T-helper 1 cell treated with Interleukin-12 subunit alpha and Interleukin-12 subunit beta and Interleukin-4 antibody, amounts not matched to agents 30 ng/mL and 1 ng/mL, for 36 hours (primary cell): ENCODE measurements around the gene CHN2. TPM values are rescaled to one million over a fixed set of nuclear protein-coding genes. Genes with fewer than 3 reads are reported as not detected.

Source experiments
- intact Hi-C: fragments of 100-400 bp; cut with micrococcal nuclease; formaldehyde crosslinking; loops from one replicate; pipeline ENCODE4 v1.15.1; 2024
- total RNA-seq: library from RNA; stranded (reverse); gene quantifications from 2 replicates; pipeline ENCODE4 v1.2.3, GENCODE V29; 2022

Gene CHN2
- total RNA-seq, 1 donor from 2014 or later, result 0.74 TPM

DNA sequence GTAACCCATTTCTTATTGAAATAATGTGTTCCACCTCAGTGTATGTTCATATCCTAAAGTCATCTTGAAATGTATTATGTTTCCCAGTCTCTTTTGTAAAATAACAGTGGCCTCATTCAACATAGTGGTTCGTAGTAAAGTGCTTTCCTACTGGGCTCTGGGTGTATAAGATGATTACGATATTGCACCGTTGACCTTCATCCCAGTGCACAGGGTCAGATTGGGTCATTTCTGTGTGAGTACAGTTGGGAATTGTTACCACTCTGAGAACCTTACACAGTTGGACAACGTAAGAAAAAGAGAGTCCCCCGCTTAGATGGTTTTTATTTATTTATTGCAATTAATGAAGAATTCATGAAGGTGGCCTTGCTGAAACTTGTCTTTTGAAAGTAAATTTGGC is 135.6 kb downstream of the CHN2 start:
- intact Hi-C loops, result no loop called here

DNA sequence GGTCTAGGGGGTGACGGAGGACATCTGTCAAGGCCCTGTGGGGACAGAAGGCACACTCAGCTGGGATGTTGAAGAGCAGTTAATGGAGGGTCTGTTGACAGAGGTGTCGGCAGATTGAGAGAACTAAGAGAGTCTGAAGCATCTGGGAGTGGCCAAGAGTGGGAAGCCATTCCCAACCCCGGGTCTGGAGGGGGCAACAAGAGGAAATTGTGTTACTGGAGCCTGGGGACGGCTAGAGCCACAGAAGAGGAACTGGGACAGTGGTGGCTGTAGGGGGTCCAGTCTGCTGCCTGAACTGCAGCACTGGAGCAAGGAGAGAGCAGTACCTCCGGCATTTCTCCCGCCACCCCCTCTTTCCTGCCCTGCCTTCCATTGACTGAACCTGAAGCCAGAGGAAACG is 136.6 kb downstream of the CHN2 start:
- intact Hi-C loops, result no loop called here

GRCh38 chr7:29332042-29332811 is 137.7 kb downstream of the CHN2 start:
- intact Hi-C loops, result no loop called here

GRCh38 chr7:29332875-29333855 is 138.6 kb downstream of the CHN2 start:
- intact Hi-C loops, result no loop called here

DNA sequence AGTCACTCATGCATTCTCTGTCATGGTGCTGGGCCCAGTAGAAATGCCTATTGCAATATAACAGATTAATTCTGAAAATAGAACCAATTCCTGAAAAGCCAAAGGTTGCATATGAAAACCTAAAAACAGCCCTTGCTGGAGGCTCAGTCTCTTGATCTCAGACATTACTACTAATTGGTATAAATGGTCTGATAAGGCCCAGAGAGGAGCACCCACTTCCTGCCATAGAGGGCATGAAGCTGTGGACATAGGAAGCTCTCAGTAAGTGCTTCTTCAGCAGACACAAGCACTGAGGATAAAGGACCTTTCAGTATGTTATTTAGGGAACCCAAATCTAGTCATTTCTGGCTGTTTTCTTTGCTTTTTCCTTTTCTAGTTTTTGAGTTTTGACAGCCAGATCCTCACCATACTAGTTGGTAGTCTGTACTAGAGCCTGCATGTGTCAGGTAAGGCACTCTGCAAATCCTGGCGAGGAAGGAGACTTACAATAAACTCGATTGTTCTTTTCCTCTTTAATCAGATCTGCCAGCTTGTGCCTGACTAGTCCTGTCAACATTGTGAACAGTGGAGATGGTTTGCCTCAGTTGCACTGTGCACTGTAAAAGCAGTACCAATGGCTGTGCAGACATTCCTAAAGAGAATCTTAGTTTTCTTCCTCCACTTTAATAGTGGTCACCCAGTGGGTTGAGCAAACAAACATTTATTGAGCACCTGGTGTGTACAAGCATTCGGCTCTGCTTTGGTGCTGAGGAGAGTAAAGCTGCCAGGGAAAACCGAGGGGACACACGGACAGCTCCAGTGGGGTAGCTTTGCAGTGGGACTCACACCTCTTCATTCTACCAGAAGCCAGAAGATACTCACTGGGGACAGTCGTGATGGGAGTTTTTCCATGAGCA is 140.9 kb downstream of the CHN2 start:
- intact Hi-C loops, result loop anchor here (5.0 kb wide), 1 partner anchor 143 kb away; the partner anchor contains the start of gene CHN2

GRCh38 chr7:29337546-29338116 is 143.1 kb downstream of the CHN2 start:
- intact Hi-C loops, result loop anchor here (1.0 to 5.0 kb wide), 2 partner anchors 52 to 145 kb away; partner anchors contain the start of gene CHN2

DNA sequence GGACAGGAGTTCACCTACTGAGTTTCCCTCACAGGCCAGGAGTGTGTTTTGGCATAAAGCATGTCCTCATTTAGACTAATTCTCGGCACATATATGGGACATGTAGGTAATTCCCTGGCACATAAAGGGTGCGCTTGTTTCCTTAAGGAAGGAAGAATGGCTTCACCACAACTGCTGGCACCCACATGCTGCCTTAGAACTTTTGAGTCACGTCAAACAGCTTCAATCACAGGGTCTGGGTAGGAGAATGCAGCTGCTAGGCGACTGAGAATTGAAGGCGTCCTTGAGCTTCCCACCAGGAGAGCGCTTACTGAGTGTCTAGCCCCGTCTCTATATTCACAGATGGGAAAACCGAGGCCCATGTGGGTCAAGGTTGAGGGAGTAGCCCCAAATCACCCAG is 146.1 kb downstream of the CHN2 start:
- intact Hi-C loops, result no loop called here

DNA sequence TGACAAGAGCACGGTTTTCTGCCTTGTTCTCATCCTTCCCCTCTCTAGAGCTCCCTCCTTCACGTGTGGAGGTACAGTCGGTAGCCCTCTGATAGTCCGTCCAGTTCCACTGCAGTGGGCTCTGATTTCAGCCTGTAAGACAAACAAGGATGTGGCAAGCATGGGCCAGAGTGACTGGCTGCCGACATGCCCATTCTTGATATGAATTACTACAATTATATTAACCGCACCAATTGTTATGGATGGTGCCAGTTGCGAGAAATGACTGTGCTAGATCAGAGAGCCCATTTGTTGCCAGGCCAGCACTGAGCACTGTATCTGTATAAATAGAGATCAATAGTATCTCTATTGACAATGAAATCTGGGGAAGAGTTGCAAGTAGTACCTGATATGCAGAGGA is 146.6 kb downstream of the CHN2 start:
- intact Hi-C loops, result no loop called here

DNA sequence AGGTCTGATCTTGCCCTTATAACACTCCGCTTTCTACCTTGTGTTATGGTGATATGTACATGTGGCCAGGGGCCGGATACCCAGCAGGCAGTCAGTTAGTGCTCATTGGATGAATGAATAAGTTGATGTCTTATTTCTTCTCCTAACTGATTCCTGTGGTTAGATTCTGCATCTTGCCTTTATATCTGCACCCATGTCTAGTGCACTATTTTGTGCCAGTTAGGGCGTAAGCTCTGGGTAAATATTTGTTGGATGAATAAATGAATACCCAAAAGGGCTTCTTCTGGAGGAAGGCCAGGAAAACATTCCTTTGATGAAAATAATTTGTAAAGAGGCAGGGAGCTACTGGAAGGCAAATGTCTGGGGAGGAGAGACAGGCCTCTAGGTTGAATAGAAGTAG is 148.2 kb downstream of the CHN2 start:
- intact Hi-C loops, result no loop called here

DNA sequence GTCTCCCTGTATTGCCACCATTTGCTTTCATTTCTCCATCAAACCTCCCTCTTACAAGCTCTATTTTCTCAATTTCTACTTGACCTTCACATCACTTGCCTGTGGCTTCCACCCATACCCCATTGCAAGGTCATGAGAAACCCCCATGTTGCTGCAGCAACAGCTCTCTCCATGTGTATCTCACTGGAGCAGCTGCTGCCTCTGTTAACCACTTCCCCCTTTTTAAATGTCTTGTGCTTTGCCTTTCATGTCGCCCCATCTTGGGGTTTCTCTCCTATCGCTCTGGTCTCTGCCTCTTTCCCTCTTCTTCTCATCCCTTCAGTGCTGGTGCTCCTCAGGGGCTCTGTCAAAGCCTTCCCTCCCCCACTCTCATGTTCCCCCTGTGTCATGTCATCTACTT is 148.8 kb downstream of the CHN2 start:
- intact Hi-C loops, result no loop called here

DNA sequence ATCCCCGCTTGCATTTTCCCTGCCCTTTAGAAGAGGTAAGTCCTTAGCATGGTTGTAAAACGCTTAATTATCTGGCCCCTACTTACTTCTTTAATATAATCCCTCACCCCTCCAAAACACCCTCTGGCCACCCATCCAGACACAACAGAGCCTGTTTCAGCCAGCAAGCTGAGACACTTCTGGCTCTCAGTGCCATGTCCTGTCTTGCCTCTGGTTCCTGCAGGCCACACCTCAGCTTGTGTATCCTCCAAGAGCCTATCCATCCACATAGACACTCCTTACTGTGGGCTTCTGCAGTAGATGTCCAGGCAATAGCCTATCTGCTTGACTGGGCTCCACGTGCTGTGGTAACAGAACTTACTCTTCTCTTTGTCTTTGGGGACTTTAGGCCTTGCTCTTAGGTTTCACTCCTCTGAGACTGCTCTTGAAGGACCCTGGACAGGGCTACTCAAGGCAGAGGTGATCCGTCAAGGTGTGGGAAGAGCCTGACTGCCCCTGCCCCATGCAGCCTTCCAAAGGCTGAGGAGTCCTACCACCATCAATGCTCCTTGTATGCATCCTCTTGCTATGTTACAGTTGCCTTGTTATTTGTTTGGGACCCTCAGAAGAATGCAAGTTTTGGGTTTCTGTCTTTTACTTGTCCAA is 149.9 kb downstream of the CHN2 start:
- intact Hi-C loops, result no loop called here

DNA sequence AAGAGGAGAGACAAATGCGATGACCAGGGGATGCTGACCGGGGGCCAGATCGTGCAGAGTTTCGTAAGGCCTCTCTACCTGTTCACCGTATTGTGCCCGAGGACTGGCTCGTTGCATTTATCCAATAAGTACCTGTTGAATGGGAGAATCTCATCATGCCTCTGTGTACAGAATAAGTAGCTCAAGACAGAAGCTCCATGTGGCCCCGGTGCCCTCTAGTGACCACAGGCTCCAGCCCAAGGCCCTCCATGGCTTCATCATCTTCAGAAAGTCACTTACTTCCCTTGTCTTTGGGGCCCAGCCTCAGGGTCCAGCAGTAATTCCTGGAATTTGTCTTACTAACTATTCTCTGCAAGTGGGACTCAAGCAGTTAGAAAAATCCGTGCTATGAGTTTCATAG is 151.0 kb downstream of the CHN2 start:
- intact Hi-C loops, result loop anchor here (1.0 to 5.0 kb wide), 3 partner anchors 106 to 423 kb away; no protein-coding TSS in a partner anchor

DNA sequence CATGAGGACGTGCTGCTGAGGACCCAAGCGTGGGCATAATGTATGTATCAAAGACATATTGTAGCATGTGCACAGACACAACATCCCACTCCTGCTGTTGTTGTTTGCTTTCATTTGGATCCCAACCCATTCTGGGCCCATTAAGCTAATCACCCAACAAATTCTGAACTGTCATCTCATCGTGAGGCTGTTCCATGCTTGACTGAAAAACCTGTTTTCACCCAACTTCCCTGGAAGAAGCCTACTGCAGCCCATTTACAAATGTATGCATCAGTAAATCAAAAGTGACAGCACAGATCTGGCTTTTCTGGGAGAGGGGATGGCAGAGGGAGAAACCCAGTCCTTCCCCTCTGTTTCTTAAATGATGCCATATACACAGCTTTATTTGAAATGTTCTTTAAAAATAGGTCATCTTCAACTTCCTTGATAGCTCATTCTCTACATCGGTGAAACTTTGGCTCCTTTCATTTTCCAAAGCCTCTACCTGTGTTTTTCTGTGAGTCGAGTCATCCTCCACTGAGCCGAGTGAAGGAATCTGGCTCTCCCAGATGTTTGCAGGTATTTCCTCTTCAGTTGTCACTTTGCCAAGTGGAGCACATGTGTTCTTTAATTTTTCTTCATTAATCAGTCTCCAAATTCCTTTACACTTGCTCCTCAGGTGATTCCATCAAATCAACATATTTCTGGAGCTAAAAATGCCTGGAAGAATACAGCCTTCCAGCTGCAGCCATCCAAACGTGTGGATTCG is 151.8 kb downstream of the CHN2 start:
- intact Hi-C loops, result loop anchor here (5.0 kb wide), 1 partner anchor 159 kb away; no protein-coding TSS in a partner anchor

DNA sequence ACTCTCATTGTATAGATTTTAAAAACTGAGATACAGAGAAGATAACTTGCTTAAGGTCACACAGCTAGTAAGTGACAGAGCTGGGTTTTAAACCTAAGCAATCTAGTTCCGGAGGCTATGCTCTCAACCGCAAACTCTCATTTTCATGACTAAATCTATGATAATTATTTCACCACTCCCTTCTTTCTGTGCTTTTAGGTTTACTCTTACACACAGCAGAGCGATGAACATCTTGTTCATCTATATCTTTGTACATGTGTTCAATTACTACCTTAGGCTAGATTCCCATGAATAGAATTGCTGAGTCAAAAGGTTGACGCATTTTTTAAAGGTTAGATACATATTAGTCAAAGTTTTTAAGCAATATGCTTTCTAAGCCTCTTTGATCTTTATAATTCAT is 154.8 kb downstream of the CHN2 start:
- intact Hi-C loops, result loop anchor here (5.0 kb wide), 1 partner anchor 162 kb away; no protein-coding TSS in a partner anchor

DNA sequence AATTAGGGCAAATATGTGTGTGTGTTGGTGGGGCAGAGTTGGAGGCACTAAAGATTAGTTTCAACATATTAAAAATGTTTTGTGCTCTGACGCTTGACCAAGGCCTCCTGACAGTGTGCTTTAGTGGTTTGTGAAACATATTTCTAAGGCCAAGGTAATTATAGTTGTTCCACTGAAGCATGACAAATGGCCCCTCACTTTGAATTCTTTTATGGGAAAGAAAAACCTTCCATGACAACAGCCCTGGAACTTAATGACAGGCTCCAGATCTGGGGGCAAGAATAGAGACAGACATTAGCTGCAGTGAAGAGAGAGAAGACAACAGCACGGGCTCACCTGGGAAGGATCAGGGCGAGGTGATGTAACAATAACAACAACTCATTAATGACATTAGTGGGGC is 155.8 kb downstream of the CHN2 start:
- intact Hi-C loops, result no loop called here

GRCh38 chr7:29352041-29352440 is 157.5 kb downstream of the CHN2 start:
- intact Hi-C loops, result no loop called here

- intact Hi-C loops, result no loop called here
Measured at GRCh38 chr7:29353810-29354209, 159.2 kb downstream of the CHN2 start.

DNA sequence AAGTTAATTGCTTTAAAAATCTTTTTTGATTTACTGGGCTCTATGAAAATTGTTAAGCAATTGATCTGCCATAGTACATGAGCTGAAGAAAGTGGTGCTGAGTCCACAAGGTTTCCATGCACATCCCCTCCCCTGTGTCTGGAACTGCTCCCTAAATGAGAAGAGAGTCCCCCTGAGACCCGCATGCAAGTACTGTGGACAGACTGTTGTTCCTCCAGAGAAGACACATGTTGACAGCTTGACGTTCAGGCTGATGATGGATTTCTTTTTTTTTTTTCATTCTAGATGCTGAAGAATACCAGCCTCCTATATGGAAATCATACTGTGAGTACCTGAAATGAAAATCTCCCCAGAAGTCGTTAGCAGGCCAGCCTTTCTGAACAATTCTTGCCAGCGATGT is 159.8 kb downstream of the CHN2 start:
- intact Hi-C loops, result no loop called here

GRCh38 chr7:29355388-29355787 is 160.8 kb downstream of the CHN2 start:
- intact Hi-C loops, result no loop called here
